Ovary (tissue), 3 donors: Measurements from ENCODE around the gene CDK7.
"Not testable (repeated sequence)": the region's sequence is repeated elsewhere in the genome, so short reads cannot be mapped to it uniquely, and the experiment has no call there.

Source experiments
- CTCF ChIP-seq, 3 donors: fragments of 450-650 bp in 2 of 3; fragments of 200-600 bp in 1 of 3; IDR thresholded peaks; one replicate each; pipeline versions ENCODE4 v1.5.1 to v1.8.0; 2016 to 2022; ENCODE audit warnings: antibody characterized with exemption in 3 of 3, mild to moderate bottlenecking in 1 of 3
- EP300 ChIP-seq: sonication (generic); formaldehyde crosslinking; IDR thresholded peaks from one replicate; pipeline ENCODE4 v1.6.1; 2017; ENCODE audit warnings: antibody characterized with exemption
- POLR2A ChIP-seq: fragments of 450-650 bp; IDR thresholded peaks from one replicate; pipeline ENCODE4 v1.6.1; 2017; ENCODE audit warnings: antibody characterized with exemption, mild to moderate bottlenecking, moderate library complexity
- donor health status: DM: no; HTN: no; CAD: no.

GRCh38 chr5:69220833-69221232, 13.9 kb upstream of the CDK7 start:
- TF ChIP-seq CTCF (IDR thresholded peaks at IDR 0.05); POLR2A; EP300: not testable (repeated sequence)
